K562 (cell line): ENCODE measurements around the gene ZNF865. TPM values are rescaled to one million over a fixed set of nuclear protein-coding genes. Genes with fewer than 3 reads are reported as not detected.
A peak's percentile ranks its signal among the peaks of the same experiment; 100 is the strongest.

ENCODE experiments used
- ATAC-seq: fragments of 200-7000 bp; cut with Tn5 transposase; 3 replicates; pipeline ENCODE4 v1.9.1; 2020; ENCODE audit warnings: moderate library complexity
- BruUV-seq: library from RNA; stranded (reverse); fragments of 400-500 nt; replicated peaks from 2 replicates; lab custom pipeline; 2021; lab: Mats Ljungman, UMichigan
- CTCF ChIA-PET: fragments of 300-600 bp; formaldehyde crosslinking; extraction: SDS; loops from one replicate; lab custom pipeline; 2021; ENCODE audit warnings: low intra/inter-chr PET ratio; lab: Yijun Ruan, JAX
- POLR2A ChIA-PET: fragments of 300-600, 350-650 bp; sonication (Branson Sonifier 250); formaldehyde crosslinking; extraction: SDS; loops from one replicate; lab custom pipeline; 2021; ENCODE audit warnings: antibody characterized with exemption, inconsistent platforms; lab: Yijun Ruan, JAX
- DNase-seq, 4 experiments: peaks; one replicate each; pipeline versions ENCODE4 v3.0.0 to v3.0.0-alpha.2; 2011 to 2018; ENCODE audit warnings: low spot score in 3 of 4, mixed read lengths in 3 of 4; ENCODE audit errors: extremely low read depth in 1 of 4
- FAIRE-seq: peaks from 2 replicates; lab custom pipeline; 2011; peaks lifted over from hg19 to GRCh38; lab: Jason Lieb, UNC
- H2AFZ ChIP-seq: 2 replicates; pipeline ENCODE4 v1.6.0; 2011; ENCODE audit warnings: low read depth, low read length, control low read depth, inconsistent platforms
- H3K27ac ChIP-seq: fragments of 200-600 bp; 3 replicates; pipeline ENCODE4 v1.8.0; 2011; ENCODE audit warnings: low read depth, mild to moderate bottlenecking, control low read depth, inconsistent platforms, low read length, moderate library complexity, mixed read lengths; ENCODE audit errors: extremely low read depth
- H3K27me3 ChIP-seq, 2 experiments: fragments of 300-600 bp in 1 of 2; 2 replicates in 1 of 2; 3 replicates in 1 of 2; pipeline versions ENCODE4 v1.6.0 to v1.8.0; 2011; ENCODE audit warnings: inconsistent platforms in 2 of 2, low read length in 2 of 2, mild to moderate bottlenecking in 1 of 2, mixed read lengths in 1 of 2, moderate library complexity in 1 of 2; ENCODE audit not compliant: control insufficient read depth in 2 of 2, insufficient read depth in 2 of 2
- H3K36me3 ChIP-seq: fragments of 300-600 bp; 3 replicates; pipeline ENCODE4 v1.8.0; 2011; ENCODE audit warnings: mild to moderate bottlenecking, low read length, inconsistent platforms; ENCODE audit not compliant: control insufficient read depth, insufficient read depth
- H3K4me1 ChIP-seq, 2 experiments: fragments of 200-600 bp in 1 of 2; replicated peaks in 1 of 2; 2 replicates in 1 of 2; 3 replicates in 1 of 2; pipeline versions ENCODE4 v1.5.1 to v1.8.0; 2011; ENCODE audit warnings: inconsistent platforms in 2 of 2, low read length in 2 of 2, mild to moderate bottlenecking in 1 of 2, mixed read lengths in 1 of 2, moderate library complexity in 1 of 2; ENCODE audit not compliant: control insufficient read depth in 2 of 2, insufficient read depth in 2 of 2
- H3K4me2 ChIP-seq: 2 replicates; pipeline ENCODE4 v1.6.1; 2011; ENCODE audit warnings: low read length, control low read depth, inconsistent platforms, mixed read lengths; ENCODE audit not compliant: insufficient read depth
- H3K4me3 ChIP-seq: fragments of 200-600 bp; sonication (generic), shearing (Covaris generic); 2 replicates; pipeline ENCODE4 v1.5.1; 2016; ENCODE audit warnings: control low read depth, inconsistent platforms
- H3K79me2 ChIP-seq: fragments of 200-600 bp; 3 replicates; pipeline ENCODE4 v1.8.0; 2011; ENCODE audit warnings: low read length, inconsistent platforms; ENCODE audit not compliant: control insufficient read depth, insufficient read depth
- H3K9ac ChIP-seq, 2 experiments: 2 replicates each; pipeline versions ENCODE4 v1.6.0 to v1.6.1; 2011; ENCODE audit warnings: low read depth in 2 of 2, low read length in 2 of 2, control low read depth in 1 of 2, inconsistent platforms in 1 of 2, mild to moderate bottlenecking in 1 of 2, mixed read lengths in 1 of 2; ENCODE audit not compliant: insufficient read depth in 1 of 2
- H3K9me1 ChIP-seq: one replicate; pipeline ENCODE4 v1.6.0; 2011; ENCODE audit warnings: inconsistent platforms, mild to moderate bottlenecking, low read length, moderate library complexity; ENCODE audit not compliant: control insufficient read depth, insufficient read depth
- H3K9me3 ChIP-seq: replicated peaks from 2 replicates; pipeline ENCODE4 v1.5.1; 2011; ENCODE audit warnings: low read depth, low read length, inconsistent platforms; ENCODE audit not compliant: control insufficient read depth, insufficient read depth
- H4K20me1 ChIP-seq: replicated peaks from 2 replicates; pipeline ENCODE4 v1.6.1; 2011; ENCODE audit warnings: low read length, inconsistent platforms, mixed read lengths; ENCODE audit not compliant: control insufficient read depth, insufficient read depth
- ADNP ChIP-seq: fragments of 200-800 bp; sonication (Bioruptor generic); IDR thresholded peaks from 2 replicates; pipeline ENCODE4 v1.6.1; 2016; ENCODE audit warnings: missing genetic modification characterization, missing compliant biosample characterization
- ARHGAP35 ChIP-seq: fragments of 450-650 bp; IDR thresholded peaks from 2 replicates; pipeline ENCODE4 v1.6.1; 2018; ENCODE audit not compliant: partially characterized antibody
- BCOR ChIP-seq: fragments of 450-650 bp; IDR thresholded peaks from 2 replicates; pipeline ENCODE4 v1.6.1; 2016
- BRD9 ChIP-seq: fragments of 450-650 bp; IDR thresholded peaks from 2 replicates; pipeline ENCODE4 v1.6.1; 2018; ENCODE audit warnings: low read depth; ENCODE audit not compliant: partially characterized antibody
- CBX1 ChIP-seq: sonication (generic); IDR thresholded peaks from 2 replicates; pipeline ENCODE4 v1.6.1; 2016; ENCODE audit warnings: antibody characterized with exemption, low read depth, mild to moderate bottlenecking
- CBX8 ChIP-seq: fragments of 200-600 bp; sonication (generic); IDR thresholded peaks from 2 replicates; pipeline ENCODE4 v1.6.1; 2012; ENCODE audit warnings: borderline replicate concordance, mixed run types, low read depth, mild to moderate bottlenecking, moderate library complexity, mixed read lengths, low read length, control low read depth, inconsistent platforms; ENCODE audit not compliant: poor library complexity, severe bottlenecking; ENCODE audit errors: extremely low read depth
- CHD4 ChIP-seq: fragments of 200-600 bp; sonication (generic); IDR thresholded peaks from 3 replicates; pipeline ENCODE4 v1.6.1; 2012; ENCODE audit warnings: low read depth, mild to moderate bottlenecking, mixed read lengths, low read length, inconsistent platforms; ENCODE audit not compliant: insufficient read depth, insufficient replicate concordance, poor library complexity, severe bottlenecking
- E2F3 ChIP-seq: fragments of 250-450 bp; sonication (Bioruptor Pico); IDR thresholded peaks from 2 replicates; pipeline ENCODE4 v1.4.0; 2020; ENCODE audit warnings: mild to moderate bottlenecking
- HDAC2 ChIP-seq: fragments of 450-650 bp; IDR thresholded peaks from 2 replicates; pipeline ENCODE4 v1.6.1; 2016; ENCODE audit warnings: mild to moderate bottlenecking
- HDGF ChIP-seq: fragments of 450-650 bp; IDR thresholded peaks from 2 replicates; pipeline ENCODE4 v1.6.1; 2016
- KDM1A ChIP-seq, 2 experiments: fragments of 450-650 bp; IDR thresholded peaks; 2 replicates each; pipeline ENCODE4 v1.6.1; 2016; ENCODE audit warnings: mild to moderate bottlenecking in 2 of 2
- NFYB ChIP-seq: IDR thresholded peaks from 2 replicates; pipeline ENCODE4 v1.6.1; 2011; ENCODE audit warnings: mild to moderate bottlenecking, moderate library complexity; ENCODE audit not compliant: insufficient read length; ENCODE audit errors: extremely low read depth
- NONO ChIP-seq, 2 experiments: fragments of 200-400 bp in 1 of 2; fragments of 450-650 bp in 1 of 2; formaldehyde crosslinking in 1 of 2; IDR thresholded peaks; 2 replicates each; pipeline ENCODE4 v1.6.1; 2017; ENCODE audit warnings: low read depth in 2 of 2, mild to moderate bottlenecking in 2 of 2, moderate library complexity in 2 of 2, low read length in 1 of 2
- SMARCA5 ChIP-seq: fragments of 450-650 bp; IDR thresholded peaks from 2 replicates; pipeline ENCODE4 v1.6.1; 2016
- SP1 ChIP-seq: sonication (generic); formaldehyde crosslinking; IDR thresholded peaks from 2 replicates; pipeline ENCODE4 v1.8.1; 2022; ENCODE audit warnings: mild to moderate bottlenecking, missing genetic modification reagents
- UBTF ChIP-seq, 2 experiments: IDR thresholded peaks; 2 replicates each; pipeline ENCODE4 v1.6.1; 2012; ENCODE audit warnings: improper control_type of control experiment in 2 of 2, low read depth in 2 of 2, low read length in 2 of 2, borderline replicate concordance in 1 of 2
- YBX1 ChIP-seq: fragments of 450-650 bp; IDR thresholded peaks from 2 replicates; pipeline ENCODE4 v1.7.1; 2016; ENCODE audit warnings: mild to moderate bottlenecking
- ZNF197 ChIP-seq: fragments of 200-800 bp; sonication (Bioruptor generic); IDR thresholded peaks from 2 replicates; pipeline ENCODE4 v1.6.1; 2016; ENCODE audit warnings: low read depth, missing genetic modification characterization, missing compliant biosample characterization
- ZNF57 ChIP-seq: fragments of 450-650 bp; formaldehyde crosslinking; IDR thresholded peaks from 2 replicates; pipeline ENCODE4 v1.4.0; 2020; ENCODE audit warnings: mild to moderate bottlenecking, moderate library complexity
- ZSCAN32 ChIP-seq: fragments of 450-650 bp; formaldehyde crosslinking; IDR thresholded peaks from 2 replicates; pipeline ENCODE4 v1.4.0; 2020; ENCODE audit warnings: mild to moderate bottlenecking, moderate library complexity
- WGBS: fragments of 100-300 bp; shearing (Covaris generic); methylation state at CpG from one replicate; pipeline ENCODE4 v1.1.6; 2016; ENCODE audit warnings: low coverage, mixed read lengths; ENCODE audit not compliant: insufficient coverage; ENCODE audit errors: missing lambda C conversion rate; 5-methylcytosine and 5-hydroxymethylcytosine counted together
- in situ Hi-C: fragments of 300-500 bp; cut with MboI; formaldehyde crosslinking; loops from 4 replicates; pipeline ENCODE4 v1.15.0; 2018; ENCODE audit warnings: inconsistent platforms, mixed read lengths
- intact Hi-C: fragments of 100-400 bp; cut with micrococcal nuclease; formaldehyde crosslinking; loops from 2 replicates; pipeline ENCODE4 v1.14.2; 2022
- polyA plus RNA-seq, 8 experiments: library from polyadenylated mRNA; depleted of rRNA in 4 of 8; stranded (reverse) in 5 of 8; unstranded in 3 of 8; fragments of >200 nt; fragmentation: Nextera tagmentation in 2 of 8; fragmentation: Illumina TruSeq in 1 of 8; extraction: Ambion mirVana in 2 of 8; extraction: Trizol in 1 of 8; gene quantifications; 2 replicates each; pipeline versions ENCODE4 v1.2.1 to v1.2.3, GENCODE V29; 2011 to 2014; ENCODE audit warnings: inconsistent platforms in 1 of 8, missing spikeins in 1 of 8
- total RNA-seq, 7 experiments: library from RNA; depleted of rRNA in 6 of 7; stranded (reverse); fragments of >200 nt in 6 of 7; fragmentation: Illumina TruSeq in 2 of 7; extraction: Trizol in 2 of 7; gene quantifications; 2 replicates each; pipeline versions ENCODE4 v1.2.1 to v1.2.3, GENCODE V29; 2011 to 2021; ENCODE audit warnings: low replicate concordance in 1 of 7
- TF ChIP-seq, protein P1 (sequence below): fragments of 250-450 bp; sonication (Bioruptor Pico); IDR thresholded peaks from 2 replicates; pipeline ENCODE4 v1.8.0; 2022; ENCODE audit warnings: moderate library complexity, mild to moderate bottlenecking, inconsistent platforms

ZNF865 gene
- total and polyA plus RNA-seq, 9 of the 15 experiments (the other 6 are each of a cell fraction or from before 2014, with no cell fraction given) = 0.40 to 18.8 (median 1.6) TPM; not detected in 2

- Histone ChIP-seq H3K4me3 (peak overlapping the region; percentile 60; the same call in 1 of the 2 replicates), H3K9me3 (0 out of 2 replicates have a peak, but pooled peaks cover 2% of the 10 kb centered on the region), H3K4me1 (peaks cover 24 to 44% of the 10 kb centered on the region in 2 experiments; a peak in 4 of 5 replicates), H3K36me3 (peaks cover 9% of the 10 kb centered on the region; the same call in 2 of the 3 replicates), H4K20me1 (no peaks in the 10 kb centered on the region), H3K79me2 (peaks cover 23% of the 10 kb centered on the region), H3K27me3 (no peaks in the 10 kb centered on the region), H3K9ac (peak overlapping the region in 1 of 2 experiments; percentile 99; a peak in 3 of 4 replicates), H3K4me2 (peak overlapping the region; percentile 99), H2AFZ (no peak overlapping the region), H3K27ac (peak overlapping the region; percentile 0; the same call in 2 of the 3 replicates), H3K9me1 (no peaks in the 10 kb centered on the region)
- TSS peak; percentile 57 for BruUV-seq
- in situ Hi-C loops (no loop called here), intact Hi-C loops (no loop called here)
- ChIA-PET POLR2A (interaction anchor here (0.6 kb wide), 1 partner anchor 10 kb away, joined by 3 read pairs; no protein-coding TSS in a partner anchor), CTCF (no interaction called here)
- ATAC-seq = no peak
- DNase-seq = no peak
- WGBS = 66% methylated on average over 3 of the region's 4 CpGs
- no peak for FAIRE-seq
- TF ChIP-seq CBX1 (peak; percentile 44; the same call in 1 of the 2 replicates), ZNF57 (CRISPR knock-in tag) (no peak), HDGF (no peak), CHD4 (peak; percentile 49), SMARCA5 (0 out of 2 replicates have a peak, but pooled peaks have one; percentile 41), NONO (IDR thresholded peaks at IDR 0.05; ENCODE audit: low read depth in 2 of 2, low read length in 1 of 2) (no peak), KDM1A (IDR thresholded peaks at IDR 0.05) (peak; percentile 50 to 81; a peak in 3 of 4 replicates), E2F3 (CRISPR knock-in tag) (no peak), YBX1 (no peak), SP1 (CRISPR knock-in tag) (peak; percentile 43; the same call in 1 of the 2 replicates), ZNF197 (CRISPR knock-in tag) (no peak), BRD9 (no peak), HDAC2 (0 out of 2 replicates have a peak, but pooled peaks have one; percentile 54), ARHGAP35 (no peak), ZSCAN32 (CRISPR knock-in tag) (peak; percentile 33; the same call in 1 of the 2 replicates), UBTF (IDR thresholded peaks at IDR 0.05; ENCODE audit: borderline replicate concordance in 1 of 2, low read depth in 2 of 2, low read length in 2 of 2) (no peak), ADNP (tag) (peak; percentile 84), CBX8 (no peak), BCOR (peak; percentile 99), NFYB (no peak)
- TF ChIP-seq, protein P1, sequence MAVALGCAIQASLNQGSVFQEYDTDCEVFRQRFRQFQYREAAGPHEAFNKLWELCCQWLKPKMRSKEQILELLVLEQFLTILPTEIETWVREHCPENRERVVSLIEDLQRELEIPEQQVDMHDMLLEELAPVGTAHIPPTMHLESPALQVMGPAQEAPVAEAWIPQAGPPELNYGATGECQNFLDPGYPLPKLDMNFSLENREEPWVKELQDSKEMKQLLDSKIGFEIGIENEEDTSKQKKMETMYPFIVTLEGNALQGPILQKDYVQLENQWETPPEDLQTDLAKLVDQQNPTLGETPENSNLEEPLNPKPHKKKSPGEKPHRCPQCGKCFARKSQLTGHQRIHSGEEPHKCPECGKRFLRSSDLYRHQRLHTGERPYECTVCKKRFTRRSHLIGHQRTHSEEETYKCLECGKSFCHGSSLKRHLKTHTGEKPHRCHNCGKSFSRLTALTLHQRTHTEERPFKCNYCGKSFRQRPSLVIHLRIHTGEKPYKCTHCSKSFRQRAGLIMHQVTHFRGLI (CRISPR knock-in tag) = no peak
These were observed 4.4 kb upstream of the ZNF865 start for GRCh38 chr19:55601084-55601483.
